Uterus (tissue), 4 donors: ENCODE measurements around the gene IDH2. TPM values are rescaled to one million over a fixed set of nuclear protein-coding genes. Genes with fewer than 3 reads are reported as not detected.

Experiments
- DNase-seq, 2 donors: peaks; one replicate each; pipeline ENCODE4 v3.0.0-alpha.2; 2019 to 2020
- H3K27ac ChIP-seq, 2 donors: fragments of 200-600 bp; sonication (generic); 1 replicate in 1 of 2; 2 replicates in 1 of 2; pipeline ENCODE4 v1.5.1; 2016 to 2018
- H3K27me3 ChIP-seq, 2 donors: fragments of 200-600 bp; sonication (generic); one replicate each; pipeline ENCODE4 v1.5.1; 2018 to 2019; ENCODE audit warnings: control low read depth in 1 of 2
- H3K36me3 ChIP-seq, 2 donors: fragments of 200-600 bp; sonication (generic); one replicate each; pipeline ENCODE4 v1.5.1; 2019; ENCODE audit warnings: control low read depth in 1 of 2
- H3K4me1 ChIP-seq, 2 donors: fragments of 200-600 bp; sonication (generic); one replicate each; pipeline ENCODE4 v1.5.1; 2018 to 2019; ENCODE audit warnings: control low read depth in 1 of 2
- H3K4me3 ChIP-seq, 2 donors: fragments of 200-600 bp; sonication (generic); 1 replicate in 1 of 2; 2 replicates in 1 of 2; pipeline ENCODE4 v1.5.1; 2018 to 2019; ENCODE audit warnings: mild to moderate bottlenecking in 1 of 2
- H3K9me3 ChIP-seq, 2 donors: fragments of 200-600 bp; sonication (generic); one replicate each; pipeline ENCODE4 v1.5.1; 2019; ENCODE audit warnings: control low read depth in 1 of 2
- CTCF ChIP-seq, 4 experiments: fragments of 200-600 bp in 2 of 4; fragments of 450-650 bp in 2 of 4; sonication (generic) in 2 of 4; IDR thresholded peaks; one replicate each; pipeline ENCODE4 v1.5.1; 2016 to 2019; ENCODE audit warnings: antibody characterized with exemption in 4 of 4, mild to moderate bottlenecking in 2 of 4, moderate library complexity in 1 of 4
- POLR2A ChIP-seq, 2 donors: fragments of 450-650 bp; IDR thresholded peaks; one replicate each; pipeline ENCODE4 v1.6.1; 2016; ENCODE audit warnings: antibody characterized with exemption in 2 of 2, mild to moderate bottlenecking in 1 of 2, moderate library complexity in 1 of 2
- intact Hi-C: fragments of 100-400 bp; cut with DNase I; formaldehyde crosslinking; loops from one replicate; pipeline ENCODE4 v1.15.1; 2023; ENCODE audit warnings: low total_unique reads
- total RNA-seq, 4 donors: library from RNA; depleted of rRNA in 3 of 4; stranded (reverse); fragments of >200 nt in 3 of 4; gene quantifications; one replicate each; pipeline versions ENCODE4 v1.1.0 to v1.2.4, GENCODE V29; 2014 to 2023
- donor health status: DM: yes; HTN: yes; CAD: no.

The IDH2 gene
- total RNA-seq, 4 donors from 2014 or later, result 4.1 to 93.8 (median 21.5) TPM

- H3K4me3 ChIP-seq, result no peak overlapping the region
- no peaks in the 10 kb centered on the region for H3K27me3 ChIP-seq
- no peak for DNase-seq
- intact Hi-C loops, result no loop called here
- H3K9me3 ChIP-seq, result no peaks in the 10 kb centered on the region
- peaks cover 0 to 17% of the 10 kb centered on the region in 2 donors for H3K4me1 ChIP-seq
- no peaks in the 10 kb centered on the region for H3K36me3 ChIP-seq
- peak overlapping the region; percentile 54 to 91 for H3K27ac ChIP-seq
- TF ChIP-seq CTCF (IDR thresholded peaks at IDR 0.05) (no peak), POLR2A (IDR thresholded peaks at IDR 0.05) (no peak)
These were observed 4.8 kb downstream of the IDH2 start for GRCh38 chr15:90097475-90097874.

- H3K27me3 ChIP-seq, result no peaks in the 10 kb centered on the region
- intact Hi-C loops, result no loop called here
- no peak overlapping the region for H3K27ac ChIP-seq
- DNase-seq, result no peak
- TF ChIP-seq CTCF (IDR thresholded peaks at IDR 0.05) (no peak), POLR2A (IDR thresholded peaks at IDR 0.05) (no peak)
- no peak overlapping the region for H3K4me3 ChIP-seq
- H3K4me1 ChIP-seq, result peaks cover 0 to 17% of the 10 kb centered on the region in 2 donors
- no peaks in the 10 kb centered on the region for H3K36me3 ChIP-seq
- H3K9me3 ChIP-seq, result no peaks in the 10 kb centered on the region
These were observed 6.7 kb downstream of the IDH2 start for GRCh38 chr15:90095521-90095959.

GRCh38 chr15:90091156-90091931 is 10.9 kb downstream of the IDH2 start:
- no peak overlapping the region for H3K4me3 ChIP-seq
- TF ChIP-seq POLR2A (IDR thresholded peaks at IDR 0.05) (no peak), CTCF (IDR thresholded peaks at IDR 0.05) (no peak)
- H3K36me3 ChIP-seq, result no peaks in the 10 kb centered on the region
- H3K27ac ChIP-seq, result no peak overlapping the region
- H3K9me3 ChIP-seq, result no peaks in the 10 kb centered on the region
- intact Hi-C loops, result no loop called here
- H3K27me3 ChIP-seq, result no peaks in the 10 kb centered on the region
- DNase-seq, result no peak
- no peaks in the 10 kb centered on the region for H3K4me1 ChIP-seq

- H3K4me1 ChIP-seq, result no peaks in the 10 kb centered on the region
- intact Hi-C loops, result no loop called here
- H3K9me3 ChIP-seq, result no peaks in the 10 kb centered on the region
- no peak overlapping the region for H3K27ac ChIP-seq
- no peaks in the 10 kb centered on the region for H3K27me3 ChIP-seq
- H3K4me3 ChIP-seq, result no peak overlapping the region
- TF ChIP-seq POLR2A (IDR thresholded peaks at IDR 0.05), result no peak
- no peak for TF ChIP-seq CTCF (IDR thresholded peaks at IDR 0.05)
- no peak for DNase-seq
- no peaks in the 10 kb centered on the region for H3K36me3 ChIP-seq
These were observed 11.9 kb downstream of the IDH2 start for GRCh38 chr15:90090226-90090848.

- intact Hi-C loops, result no loop called here
- Histone ChIP-seq H3K4me3 (no peak overlapping the region), H3K27me3 (no peaks in the 10 kb centered on the region), H3K27ac (no peak overlapping the region), H3K4me1 (no peaks in the 10 kb centered on the region), H3K9me3 (no peaks in the 10 kb centered on the region), H3K36me3 (no peaks in the 10 kb centered on the region)
- DNase-seq, result no peak
- TF ChIP-seq POLR2A (IDR thresholded peaks at IDR 0.05), result no peak
- TF ChIP-seq CTCF (IDR thresholded peaks at IDR 0.05), result no peak
These were observed 14.7 kb downstream of the IDH2 start for GRCh38 chr15:90087454-90088154.
